Nephron (organoid): ENCODE results near the gene PDE4C.

Source experiments
- H3K27ac Mint-ChIP-seq, 3 experiments: 2 replicates each; pipeline ENCODE4 v1.8.0; 2020; ENCODE audit warnings: mixed read lengths in 3 of 3, mild to moderate bottlenecking in 2 of 3, moderate library complexity in 1 of 3
- H3K27me3 Mint-ChIP-seq: 2 replicates; pipeline ENCODE4 v1.8.0; 2021; ENCODE audit warnings: low read depth, mild to moderate bottlenecking, moderate library complexity, mixed read lengths
- H3K36me3 Mint-ChIP-seq: 2 replicates; pipeline ENCODE4 v1.8.0; 2020; ENCODE audit warnings: low read depth, mixed read lengths
- H3K4me1 Mint-ChIP-seq: 2 replicates; pipeline ENCODE4 v1.8.0; 2020; ENCODE audit warnings: mixed read lengths
- H3K4me3 Mint-ChIP-seq, 3 experiments: 2 replicates each; pipeline ENCODE4 v1.8.0; 2020; ENCODE audit warnings: mild to moderate bottlenecking in 3 of 3, mixed read lengths in 3 of 3, moderate library complexity in 2 of 3
- H3K9me3 Mint-ChIP-seq: 2 replicates; pipeline ENCODE4 v1.8.0; 2020; ENCODE audit warnings: mixed read lengths
- CTCF ChIP-seq, 3 experiments: fragments of 200-600 bp; sonication (generic); IDR thresholded peaks; one replicate each; pipeline ENCODE4 v1.5.0; 2021; ENCODE audit warnings: antibody characterized with exemption in 3 of 3; ENCODE audit not compliant: unreplicated experiment in 3 of 3

The PDE4C gene

GRCh38 chr19:18233224-18233825 is 7.1 kb upstream of the PDE4C start:
- H3K36me3 Mint-ChIP-seq: no peaks in the 10 kb centered on the region
- no peak overlapping the region for H3K4me3 Mint-ChIP-seq
- peaks cover 65% of the 10 kb centered on the region for H3K27me3 Mint-ChIP-seq
- peaks cover 6% of the 10 kb centered on the region for H3K9me3 Mint-ChIP-seq
- TF ChIP-seq CTCF (IDR thresholded peaks at IDR 0.05; ENCODE audit: unreplicated experiment in 3 of 3): peak in 1 of 3 experiments; percentile 7
- no peaks in the 10 kb centered on the region for H3K4me1 Mint-ChIP-seq
- H3K27ac Mint-ChIP-seq: no peak overlapping the region

- peak in 1 of 3 experiments; percentile 45 for TF ChIP-seq CTCF (IDR thresholded peaks at IDR 0.05; ENCODE audit: unreplicated experiment in 3 of 3)
- H3K4me1 Mint-ChIP-seq: peaks cover under 1% of the 10 kb centered on the region
- peaks cover 65% of the 10 kb centered on the region for H3K27me3 Mint-ChIP-seq
- peaks cover 6% of the 10 kb centered on the region for H3K9me3 Mint-ChIP-seq
- no peak overlapping the region for H3K27ac Mint-ChIP-seq
- peak overlapping the region in 1 of 3 experiments; percentile 59 for H3K4me3 Mint-ChIP-seq
- H3K36me3 Mint-ChIP-seq: no peaks in the 10 kb centered on the region
Measured at GRCh38 chr19:18232540-18233223, 6.4 kb upstream of the PDE4C start.

- no peak overlapping the region for H3K4me3 Mint-ChIP-seq
- H3K9me3 Mint-ChIP-seq: peaks cover 6% of the 10 kb centered on the region
- TF ChIP-seq CTCF (IDR thresholded peaks at IDR 0.05; ENCODE audit: unreplicated experiment in 3 of 3): no peak
- no peak overlapping the region for H3K27ac Mint-ChIP-seq
- peaks cover 70% of the 10 kb centered on the region for H3K27me3 Mint-ChIP-seq
- no peaks in the 10 kb centered on the region for H3K36me3 Mint-ChIP-seq
- peaks cover 10% of the 10 kb centered on the region for H3K4me1 Mint-ChIP-seq
Measured at GRCh38 chr19:18231775-18232174, 5.5 kb upstream of the PDE4C start.

GRCh38 chr19:18230941-18231734 is 4.9 kb upstream of the PDE4C start:
- Mint-ChIP-seq H3K36me3 (no peaks in the 10 kb centered on the region), H3K27me3 (peaks cover 70% of the 10 kb centered on the region), H3K9me3 (peaks cover 6% of the 10 kb centered on the region), H3K4me1 (peaks cover 11% of the 10 kb centered on the region), H3K4me3 (no peak overlapping the region), H3K27ac (no peak overlapping the region)
- no peak for TF ChIP-seq CTCF (IDR thresholded peaks at IDR 0.05; ENCODE audit: unreplicated experiment in 3 of 3)

- Mint-ChIP-seq H3K4me3 (peak overlapping the region in 1 of 3 experiments; percentile 35), H3K9me3 (peaks cover 6% of the 10 kb centered on the region), H3K4me1 (peaks cover 11% of the 10 kb centered on the region)
Measured at GRCh38 chr19:18229915-18230314, 3.7 kb upstream of the PDE4C start.

More at GRCh38 chr19:18229915-18230314, 3.7 kb upstream of the PDE4C start:
- Mint-ChIP-seq H3K36me3 (no peaks in the 10 kb centered on the region), H3K27ac (no peak overlapping the region), H3K27me3 (peaks cover 71% of the 10 kb centered on the region)
- no peak for TF ChIP-seq CTCF (IDR thresholded peaks at IDR 0.05; ENCODE audit: unreplicated experiment in 3 of 3)
